Uterus (tissue), 2 donors: ENCODE results near the gene ZMYND10.

ENCODE experiments used
- POLR2A ChIP-seq, 2 donors: fragments of 450-650 bp; IDR thresholded peaks; one replicate each; pipeline ENCODE4 v1.6.1; 2016; ENCODE audit warnings: antibody characterized with exemption in 2 of 2, mild to moderate bottlenecking in 1 of 2, moderate library complexity in 1 of 2
- TF ChIP-seq, protein P1 (sequence below), 4 experiments: fragments of 200-600 bp in 2 of 4; fragments of 450-650 bp in 2 of 4; sonication (generic) in 2 of 4; IDR thresholded peaks; one replicate each; pipeline ENCODE4 v1.5.1; 2016 to 2019; ENCODE audit warnings: antibody characterized with exemption in 4 of 4, mild to moderate bottlenecking in 2 of 4, moderate library complexity in 1 of 4

DNA sequence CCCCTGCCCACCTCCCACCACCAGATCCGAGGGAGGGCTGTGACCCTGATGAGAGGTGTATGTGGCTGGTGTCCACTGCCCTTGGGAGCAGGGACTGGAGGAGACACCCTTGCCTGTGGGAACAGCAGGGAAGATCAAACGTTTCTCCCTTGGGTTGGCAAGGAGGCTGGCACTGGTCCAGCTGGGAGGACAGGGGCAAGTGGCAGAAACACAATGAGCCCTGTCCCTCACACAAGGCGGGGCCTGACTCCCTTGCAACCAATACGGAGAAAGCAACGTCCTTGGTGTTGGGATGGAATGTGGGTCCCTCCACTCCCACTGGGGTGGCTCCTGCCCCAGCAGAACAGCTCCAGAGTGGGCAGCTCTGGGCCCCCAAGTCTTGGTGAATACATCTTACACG is 28.2 kb downstream of the ZMYND10 start:
- no peak for TF ChIP-seq POLR2A (IDR thresholded peaks at IDR 0.05)
- TF ChIP-seq, protein P1, sequence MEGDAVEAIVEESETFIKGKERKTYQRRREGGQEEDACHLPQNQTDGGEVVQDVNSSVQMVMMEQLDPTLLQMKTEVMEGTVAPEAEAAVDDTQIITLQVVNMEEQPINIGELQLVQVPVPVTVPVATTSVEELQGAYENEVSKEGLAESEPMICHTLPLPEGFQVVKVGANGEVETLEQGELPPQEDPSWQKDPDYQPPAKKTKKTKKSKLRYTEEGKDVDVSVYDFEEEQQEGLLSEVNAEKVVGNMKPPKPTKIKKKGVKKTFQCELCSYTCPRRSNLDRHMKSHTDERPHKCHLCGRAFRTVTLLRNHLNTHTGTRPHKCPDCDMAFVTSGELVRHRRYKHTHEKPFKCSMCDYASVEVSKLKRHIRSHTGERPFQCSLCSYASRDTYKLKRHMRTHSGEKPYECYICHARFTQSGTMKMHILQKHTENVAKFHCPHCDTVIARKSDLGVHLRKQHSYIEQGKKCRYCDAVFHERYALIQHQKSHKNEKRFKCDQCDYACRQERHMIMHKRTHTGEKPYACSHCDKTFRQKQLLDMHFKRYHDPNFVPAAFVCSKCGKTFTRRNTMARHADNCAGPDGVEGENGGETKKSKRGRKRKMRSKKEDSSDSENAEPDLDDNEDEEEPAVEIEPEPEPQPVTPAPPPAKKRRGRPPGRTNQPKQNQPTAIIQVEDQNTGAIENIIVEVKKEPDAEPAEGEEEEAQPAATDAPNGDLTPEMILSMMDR (IDR thresholded peaks at IDR 0.05) = no peak
